ENCODE results near the gene GPR83.
"Not testable (repeated sequence)": the region's sequence is repeated elsewhere in the genome, so short reads cannot be mapped to it uniquely, and the experiment has no call there.

The GPR83 gene

DNA sequence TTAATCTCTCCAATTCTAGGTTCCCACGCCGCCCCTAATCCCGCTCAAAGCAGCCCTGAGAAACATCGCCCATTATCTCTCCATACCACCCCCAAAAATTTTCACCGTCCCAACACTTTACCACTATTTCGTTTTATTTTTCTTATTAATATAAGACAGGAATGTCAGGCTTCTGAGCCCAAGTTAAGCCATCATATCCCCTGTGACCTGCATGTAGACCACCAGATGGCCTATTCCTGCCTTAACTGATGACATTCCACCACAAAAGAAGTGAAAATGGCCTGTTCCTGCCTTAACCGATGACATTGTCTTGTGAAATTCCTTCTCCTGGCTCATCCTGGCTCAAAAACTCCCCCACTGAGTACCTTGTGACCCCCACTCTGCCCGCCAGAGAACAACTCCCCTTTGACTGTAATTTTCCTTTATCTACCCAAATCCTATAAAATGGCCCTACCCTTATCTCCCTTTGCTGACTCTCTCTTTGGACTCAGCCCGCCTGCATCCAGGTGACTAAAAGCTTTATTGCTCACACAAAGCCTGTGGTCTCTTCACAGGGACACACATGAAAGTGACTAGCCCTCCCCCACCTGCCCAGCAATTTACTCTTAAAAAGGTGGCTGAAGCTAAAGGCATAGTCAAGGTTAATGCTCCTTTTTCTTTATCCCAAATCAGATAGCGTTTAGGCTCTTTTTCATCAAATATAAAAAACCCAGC, 50.2 kb downstream of the GPR83 start:
- not testable (repeated sequence) for DNase-seq

DNA sequence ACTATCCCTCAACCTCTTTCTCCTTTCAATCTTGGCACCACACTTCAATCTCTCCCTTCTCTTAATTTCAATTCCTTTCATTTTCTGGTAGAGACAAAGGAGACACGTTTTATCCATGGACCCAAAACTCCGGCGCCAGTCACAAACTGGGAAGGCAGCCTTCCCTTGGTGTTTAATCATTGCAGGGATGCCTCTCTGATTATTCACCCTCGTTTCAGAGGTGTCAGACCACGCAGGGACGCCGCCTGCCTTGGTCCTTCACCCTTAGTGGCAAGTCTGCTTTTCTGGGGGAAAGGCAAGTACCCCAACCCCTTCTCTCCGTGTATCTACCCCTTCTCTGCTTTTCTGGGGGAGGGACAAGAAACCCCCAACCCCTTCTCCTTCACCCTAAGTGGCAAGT, 54.9 kb downstream of the GPR83 start:
- DNase-seq: not testable (repeated sequence)

DNA sequence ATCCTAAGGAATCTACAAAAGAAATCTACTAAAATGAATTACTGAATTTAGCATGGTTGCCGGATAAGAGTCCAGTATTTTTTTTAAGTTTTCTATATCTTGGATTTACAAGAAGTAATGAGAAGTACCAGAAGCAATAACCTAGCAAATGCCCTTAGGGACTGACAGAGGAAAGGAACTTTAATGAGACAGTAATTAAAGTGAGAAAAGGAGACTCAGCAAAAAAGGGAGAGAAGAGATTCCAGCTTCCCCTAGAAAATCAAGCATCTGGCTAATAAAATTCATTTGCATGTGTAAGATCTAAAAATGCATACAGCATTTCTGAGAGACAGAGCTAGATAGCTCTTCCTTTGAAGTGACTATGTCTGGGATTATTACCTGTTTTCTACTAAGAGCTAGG, 57.7 kb downstream of the GPR83 start:
- no peak for DNase-seq

DNA sequence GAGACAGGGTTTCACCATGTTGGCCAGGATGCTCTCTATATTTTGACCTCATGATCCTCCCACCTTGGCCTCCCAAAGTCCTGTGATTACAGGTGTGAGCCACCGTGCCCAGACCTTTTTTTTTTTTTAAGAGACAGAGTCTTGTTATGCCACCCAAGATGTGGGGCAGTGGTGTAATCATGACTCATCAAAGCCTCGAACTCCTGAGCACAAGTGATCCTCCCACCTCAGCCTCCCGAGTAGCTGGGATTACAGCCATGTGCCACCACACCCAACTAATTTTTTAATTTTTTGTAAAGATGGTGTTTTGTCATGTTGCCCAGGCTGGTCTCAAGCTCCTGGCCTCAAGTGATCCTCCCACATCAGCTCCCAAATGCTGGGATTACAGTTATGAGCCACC, 59.0 kb downstream of the GPR83 start:
- no peak for DNase-seq

DNA sequence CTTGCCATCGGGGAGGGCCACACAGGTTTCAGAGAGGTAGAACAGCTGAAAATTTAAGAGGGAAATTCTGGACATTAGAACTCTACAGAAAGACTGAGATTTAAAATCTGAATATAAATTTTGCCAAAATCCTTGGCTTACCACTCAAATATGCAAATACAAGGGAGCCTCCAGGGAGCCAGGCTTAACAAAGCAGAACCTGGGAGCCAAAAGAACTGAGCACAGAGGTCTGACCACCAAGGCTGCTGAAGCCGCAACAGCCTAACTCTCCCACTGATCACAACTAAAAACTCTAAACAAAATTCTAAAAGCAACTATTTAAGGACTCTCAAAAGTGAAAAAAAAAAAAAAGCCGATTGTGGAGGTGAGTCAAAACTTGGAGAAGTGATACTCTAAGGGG, 62.6 kb downstream of the GPR83 start:
- DNase-seq: no peak

DNA sequence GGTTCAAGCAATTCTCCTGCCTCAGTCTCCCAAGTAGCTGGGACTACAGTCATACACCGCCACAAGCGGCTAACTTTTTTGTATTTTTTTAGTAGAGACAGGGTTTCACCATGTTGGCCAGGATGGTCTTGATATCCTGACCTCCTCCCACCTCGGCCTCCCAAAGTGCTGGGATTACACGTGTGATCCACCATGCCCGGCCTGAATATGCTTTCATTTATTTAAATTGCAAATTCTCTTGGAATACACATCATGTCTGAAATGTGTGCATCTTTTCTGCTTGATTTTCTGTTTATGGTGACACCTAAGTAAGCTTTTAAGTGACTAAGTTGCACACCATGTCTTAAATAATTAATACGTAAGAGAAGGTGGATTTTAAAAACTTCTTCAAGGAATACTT, 65.2 kb downstream of the GPR83 start:
- no peak for DNase-seq

DNA sequence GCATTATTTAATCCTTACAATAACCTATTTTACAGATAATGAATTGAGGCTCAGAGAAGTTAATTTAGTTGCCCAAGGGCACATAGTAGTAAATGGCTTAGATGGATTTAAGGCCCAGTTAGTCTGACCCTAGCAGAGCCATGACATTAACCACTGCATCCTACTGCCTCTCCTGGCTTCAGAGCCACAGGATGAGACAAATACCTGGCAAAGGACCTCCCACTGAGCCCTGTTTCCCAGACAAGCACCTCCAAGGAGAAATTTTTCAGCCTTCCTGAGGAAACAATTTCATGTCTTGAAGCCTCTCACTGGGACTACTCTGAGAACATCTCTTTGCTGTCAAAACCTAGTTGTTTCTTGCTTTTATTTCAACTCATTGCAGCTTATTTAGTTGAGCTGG, 68.4 kb downstream of the GPR83 start:
- DNase-seq: no peak

DNA sequence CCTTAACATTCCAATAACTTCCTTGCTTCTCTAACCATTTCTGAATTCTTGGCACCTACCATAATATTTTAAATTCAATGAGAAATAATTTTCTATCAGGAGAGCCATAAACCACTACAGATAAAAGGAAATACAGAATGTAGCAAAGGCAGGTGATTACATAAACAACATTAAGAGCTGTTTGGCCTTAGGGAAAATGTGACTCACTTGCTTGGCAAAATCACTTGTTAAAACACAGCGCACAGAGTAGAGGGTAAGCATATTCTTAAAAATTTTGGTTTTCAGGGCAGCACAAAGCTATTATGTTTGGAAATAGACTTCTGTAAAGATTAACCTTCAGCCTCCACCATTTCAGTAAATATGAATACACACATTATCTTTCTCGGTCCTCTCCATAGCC, 70.4 kb downstream of the GPR83 start:
- DNase-seq: no peak

DNA sequence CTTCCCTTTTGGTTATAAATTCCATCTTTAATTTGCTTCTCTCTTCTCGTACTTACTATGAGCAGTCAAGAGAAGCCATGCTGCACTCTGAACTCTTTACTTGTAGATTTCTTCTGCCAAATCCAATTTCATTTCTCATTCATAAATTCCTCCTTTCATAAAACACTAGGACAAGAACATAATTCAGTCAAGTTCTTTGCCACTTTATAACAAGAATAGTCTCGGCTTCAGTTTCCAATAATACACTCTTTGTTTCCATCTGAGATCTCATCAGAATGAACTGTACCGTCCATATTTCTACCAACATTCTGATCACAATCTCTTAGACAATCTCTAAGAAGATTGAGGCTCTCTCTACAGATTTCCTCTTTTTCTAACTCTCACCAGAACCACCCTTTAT, 71.7 kb downstream of the GPR83 start:
- DNase-seq: no peak

DNA sequence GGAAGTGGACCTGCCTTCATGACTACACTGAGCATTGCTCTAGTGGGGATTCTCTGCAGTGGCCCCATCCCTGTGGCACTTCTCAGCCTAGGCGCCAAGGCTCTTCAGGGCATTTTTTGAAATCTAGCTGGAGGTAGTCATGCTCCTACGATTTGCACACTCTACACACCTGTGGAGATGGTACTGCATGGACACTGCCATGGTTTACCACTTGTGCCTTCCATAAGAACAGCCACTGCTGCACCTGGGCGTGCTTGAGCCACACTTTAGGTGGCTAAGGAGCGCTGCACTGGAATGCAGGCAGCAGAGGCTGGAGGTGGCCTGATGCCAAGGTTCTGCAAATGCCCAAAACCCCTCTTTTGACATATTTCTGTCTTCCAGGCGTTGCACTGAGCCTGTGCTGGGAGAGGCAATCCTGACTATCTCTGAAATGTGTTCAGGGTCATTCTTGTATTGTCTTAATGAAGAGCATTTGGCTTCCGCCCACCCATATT, 72.6 kb downstream of the GPR83 start:
- DNase-seq: no peak
